ENCODE results near the gene RNF223.
"Not testable (repeated sequence)": the region's sequence is repeated elsewhere in the genome, so short reads cannot be mapped to it uniquely, and the experiment has no call there.

The RNF223 gene

DNA sequence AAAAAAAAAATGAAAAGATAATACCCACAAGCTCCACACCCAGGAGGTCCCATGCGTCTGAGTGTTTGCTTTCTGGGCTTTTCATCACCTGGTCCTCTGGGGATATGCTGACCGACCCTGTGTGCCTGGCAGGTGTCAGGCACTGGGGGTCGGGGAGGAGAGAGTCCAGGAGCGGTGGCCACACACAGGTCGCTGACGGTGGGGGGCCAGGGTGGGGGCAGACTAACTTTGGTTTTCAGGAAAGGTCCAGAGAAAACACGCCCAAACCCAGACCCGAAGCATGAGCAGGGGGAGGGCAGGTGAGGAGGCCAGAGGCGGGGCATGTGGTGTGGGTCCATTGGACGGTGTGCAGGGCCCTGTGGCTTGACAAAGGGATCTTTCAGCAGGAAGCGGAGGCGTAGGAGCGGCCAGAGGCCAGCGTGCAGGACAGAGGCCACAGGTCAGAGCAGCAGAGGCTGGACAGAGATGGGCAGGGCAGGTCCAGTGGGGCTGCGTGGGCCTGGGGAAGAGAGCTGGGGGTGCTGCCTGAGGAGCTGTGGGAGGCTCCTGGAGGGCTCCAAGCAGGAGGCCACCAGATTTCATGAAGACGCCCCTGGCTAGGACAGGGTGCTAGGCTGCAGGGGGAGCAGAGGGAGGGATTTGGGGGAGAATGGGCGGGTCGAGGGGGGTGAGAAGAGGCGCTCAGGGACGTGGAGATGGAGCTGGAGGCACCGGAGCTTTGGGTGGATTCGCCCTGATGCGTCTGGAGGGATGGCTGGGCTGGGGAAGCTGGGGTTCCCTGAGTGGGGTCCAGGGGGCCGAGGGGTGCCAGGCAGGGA is 15.8 kb downstream of the RNF223 start:
- Histone ChIP-seq H3K9me3 (ENCODE audit: low read length) (no peaks in the 10 kb centered on the region), H3K4me1 (ENCODE audit: insufficient read depth, low read length, severe bottlenecking) (peaks cover 4% of the 10 kb centered on the region), H4K20me1 (ENCODE audit: insufficient read depth, low read length) (no peaks in the 10 kb centered on the region), H3K9me2 (ENCODE audit: low read depth, low read length) (no peaks in the 10 kb centered on the region), H3K36me3 (ENCODE audit: insufficient read depth, low read length) (no peaks in the 10 kb centered on the region), H2AFZ (ENCODE audit: low read length) (no peak overlapping the region), H3K27ac (ENCODE audit: low read depth, low read length, poor library complexity, severe bottlenecking) (no peak overlapping the region), H3K79me2 (ENCODE audit: insufficient read depth, low read length) (no peaks in the 10 kb centered on the region), H3K4me2 (ENCODE audit: low read length) (peak overlapping the region; percentile 80; the same call in 1 of the 2 replicates), H3F3A (ENCODE audit: insufficient read depth, low read length) (no peaks in the 10 kb centered on the region), H3K27me3 (ENCODE audit: insufficient read depth, low read length) (no peaks in the 10 kb centered on the region), H3K4me3 (ENCODE audit: low read depth, low read length, poor library complexity, severe bottlenecking) (peak overlapping the region; percentile 63), H3K9ac (ENCODE audit: low read length) (no peak overlapping the region)
- TF ChIP-seq, protein P1, sequence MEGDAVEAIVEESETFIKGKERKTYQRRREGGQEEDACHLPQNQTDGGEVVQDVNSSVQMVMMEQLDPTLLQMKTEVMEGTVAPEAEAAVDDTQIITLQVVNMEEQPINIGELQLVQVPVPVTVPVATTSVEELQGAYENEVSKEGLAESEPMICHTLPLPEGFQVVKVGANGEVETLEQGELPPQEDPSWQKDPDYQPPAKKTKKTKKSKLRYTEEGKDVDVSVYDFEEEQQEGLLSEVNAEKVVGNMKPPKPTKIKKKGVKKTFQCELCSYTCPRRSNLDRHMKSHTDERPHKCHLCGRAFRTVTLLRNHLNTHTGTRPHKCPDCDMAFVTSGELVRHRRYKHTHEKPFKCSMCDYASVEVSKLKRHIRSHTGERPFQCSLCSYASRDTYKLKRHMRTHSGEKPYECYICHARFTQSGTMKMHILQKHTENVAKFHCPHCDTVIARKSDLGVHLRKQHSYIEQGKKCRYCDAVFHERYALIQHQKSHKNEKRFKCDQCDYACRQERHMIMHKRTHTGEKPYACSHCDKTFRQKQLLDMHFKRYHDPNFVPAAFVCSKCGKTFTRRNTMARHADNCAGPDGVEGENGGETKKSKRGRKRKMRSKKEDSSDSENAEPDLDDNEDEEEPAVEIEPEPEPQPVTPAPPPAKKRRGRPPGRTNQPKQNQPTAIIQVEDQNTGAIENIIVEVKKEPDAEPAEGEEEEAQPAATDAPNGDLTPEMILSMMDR (IDR thresholded peaks at IDR 0.05; ENCODE audit: low read length): no peak
- no peak for TF ChIP-seq EZH2 (IDR thresholded peaks at IDR 0.05; ENCODE audit: borderline replicate concordance, low read length)

- not testable (repeated sequence) for H3F3A ChIP-seq (ENCODE audit: insufficient read depth, low read length); H3K79me2 ChIP-seq (ENCODE audit: insufficient read depth, low read length); H3K27me3 ChIP-seq (ENCODE audit: insufficient read depth, low read length); H3K4me1 ChIP-seq (ENCODE audit: insufficient read depth, low read length, severe bottlenecking); H3K36me3 ChIP-seq (ENCODE audit: insufficient read depth, low read length); H3K27ac ChIP-seq (ENCODE audit: low read depth, low read length, poor library complexity, severe bottlenecking); H4K20me1 ChIP-seq (ENCODE audit: insufficient read depth, low read length); H3K9me2 ChIP-seq (ENCODE audit: low read depth, low read length); H3K9me3 ChIP-seq (ENCODE audit: low read length); H2AFZ ChIP-seq (ENCODE audit: low read length); H3K9ac ChIP-seq (ENCODE audit: low read length); H3K4me2 ChIP-seq (ENCODE audit: low read length); H3K4me3 ChIP-seq (ENCODE audit: low read depth, low read length, poor library complexity, severe bottlenecking)
Observed at GRCh38 chr1:1057769-1058087, 16.4 kb downstream of the RNF223 start.

GRCh38 chr1:1055841-1056736 is 18.0 kb downstream of the RNF223 start:
- Histone ChIP-seq H3K27ac (ENCODE audit: low read depth, low read length, poor library complexity, severe bottlenecking) (no peak overlapping the region), H3K9me3 (ENCODE audit: low read length) (no peaks in the 10 kb centered on the region), H3K27me3 (ENCODE audit: insufficient read depth, low read length) (no peaks in the 10 kb centered on the region; the same call in 1 of the 2 replicates), H3K79me2 (ENCODE audit: insufficient read depth, low read length) (no peaks in the 10 kb centered on the region), H4K20me1 (ENCODE audit: insufficient read depth, low read length) (no peaks in the 10 kb centered on the region), H3K4me3 (ENCODE audit: low read depth, low read length, poor library complexity, severe bottlenecking) (no peak overlapping the region), H3K4me1 (ENCODE audit: insufficient read depth, low read length, severe bottlenecking) (peaks cover 4% of the 10 kb centered on the region), H3K9ac (ENCODE audit: low read length) (no peak overlapping the region), H3K4me2 (ENCODE audit: low read length) (no peak overlapping the region), H3F3A (ENCODE audit: insufficient read depth, low read length) (no peaks in the 10 kb centered on the region), H3K36me3 (ENCODE audit: insufficient read depth, low read length) (no peaks in the 10 kb centered on the region), H2AFZ (ENCODE audit: low read length) (no peak overlapping the region), H3K9me2 (ENCODE audit: low read depth, low read length) (no peaks in the 10 kb centered on the region)
- TF ChIP-seq, protein P1 (IDR thresholded peaks at IDR 0.05; ENCODE audit: low read length): no peak
- no peak for TF ChIP-seq EZH2 (IDR thresholded peaks at IDR 0.05; ENCODE audit: borderline replicate concordance, low read length)

All from OCI-LY1 (cell line).